ENCODE data around the gene OVCA2.

DNA sequence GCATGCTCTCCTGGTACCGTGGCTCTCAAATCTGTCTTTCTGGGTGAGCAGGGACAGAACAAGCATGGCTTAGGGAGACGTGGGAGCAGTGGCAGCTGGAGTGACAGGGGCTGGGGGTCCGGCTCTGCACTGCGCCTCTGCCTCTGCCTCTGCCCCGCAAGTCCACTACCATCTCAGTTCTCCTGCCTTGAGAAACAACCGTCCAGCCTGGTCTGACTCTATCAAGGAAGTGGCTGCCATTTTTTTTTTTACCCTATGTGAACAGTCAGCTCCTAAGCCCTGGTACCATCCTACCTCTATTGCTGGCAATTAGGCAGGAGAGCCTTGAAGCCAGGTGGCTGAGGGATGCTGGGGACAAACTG is 29.2 kb downstream of the OVCA2 start:
- no peak for TF ChIP-seq EZH2 (IDR thresholded peaks at IDR 0.05; ENCODE audit: borderline replicate concordance, low read length)
- TF ChIP-seq, protein P1, sequence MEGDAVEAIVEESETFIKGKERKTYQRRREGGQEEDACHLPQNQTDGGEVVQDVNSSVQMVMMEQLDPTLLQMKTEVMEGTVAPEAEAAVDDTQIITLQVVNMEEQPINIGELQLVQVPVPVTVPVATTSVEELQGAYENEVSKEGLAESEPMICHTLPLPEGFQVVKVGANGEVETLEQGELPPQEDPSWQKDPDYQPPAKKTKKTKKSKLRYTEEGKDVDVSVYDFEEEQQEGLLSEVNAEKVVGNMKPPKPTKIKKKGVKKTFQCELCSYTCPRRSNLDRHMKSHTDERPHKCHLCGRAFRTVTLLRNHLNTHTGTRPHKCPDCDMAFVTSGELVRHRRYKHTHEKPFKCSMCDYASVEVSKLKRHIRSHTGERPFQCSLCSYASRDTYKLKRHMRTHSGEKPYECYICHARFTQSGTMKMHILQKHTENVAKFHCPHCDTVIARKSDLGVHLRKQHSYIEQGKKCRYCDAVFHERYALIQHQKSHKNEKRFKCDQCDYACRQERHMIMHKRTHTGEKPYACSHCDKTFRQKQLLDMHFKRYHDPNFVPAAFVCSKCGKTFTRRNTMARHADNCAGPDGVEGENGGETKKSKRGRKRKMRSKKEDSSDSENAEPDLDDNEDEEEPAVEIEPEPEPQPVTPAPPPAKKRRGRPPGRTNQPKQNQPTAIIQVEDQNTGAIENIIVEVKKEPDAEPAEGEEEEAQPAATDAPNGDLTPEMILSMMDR (IDR thresholded peaks at IDR 0.05; ENCODE audit: low read length), result no peak; the same call in 1 of the 2 replicates

Data from OCI-LY1 (cell line).